Ascending aorta (tissue), 2 donors: ENCODE measurements around the gene RSL1D1. TPM values are rescaled to one million over a fixed set of nuclear protein-coding genes. Genes with fewer than 3 reads are reported as not detected.

ENCODE experiments used
- DNase-seq, 2 donors: peaks; one replicate each; pipeline ENCODE4 v3.0.0-alpha.2; 2019; ENCODE audit warnings: low spot score in 2 of 2
- H3K27ac ChIP-seq, 2 donors: fragments of 200-600 bp; sonication (generic); one replicate each; pipeline ENCODE4 v1.5.1; 2016 to 2017; ENCODE audit warnings: mild to moderate bottlenecking in 1 of 2
- H3K27me3 ChIP-seq: fragments of 200-600 bp; sonication (generic); one replicate; pipeline ENCODE4 v1.5.1; 2017
- H3K36me3 ChIP-seq, 2 donors: fragments of 200-600 bp; sonication (generic); one replicate each; pipeline ENCODE4 v1.5.1; 2016
- H3K4me1 ChIP-seq, 2 donors: fragments of 200-600 bp; sonication (generic); one replicate each; pipeline ENCODE4 v1.5.1; 2016 to 2017; ENCODE audit warnings: mild to moderate bottlenecking in 1 of 2
- H3K4me3 ChIP-seq, 2 donors: fragments of 200-600 bp; sonication (generic); one replicate each; pipeline ENCODE4 v1.5.1; 2016 to 2017; ENCODE audit warnings: mild to moderate bottlenecking in 1 of 2
- H3K9me3 ChIP-seq, 2 donors: fragments of 200-600 bp; sonication (generic); one replicate each; pipeline ENCODE4 v1.5.1; 2016
- CTCF ChIP-seq, 3 experiments: fragments of 200-600 bp in 2 of 3; fragments of 450-650 bp in 1 of 3; sonication (generic) in 2 of 3; IDR thresholded peaks; one replicate each; pipeline ENCODE4 v1.5.1; 2016 to 2019; ENCODE audit warnings: antibody characterized with exemption in 3 of 3, mild to moderate bottlenecking in 1 of 3, moderate library complexity in 1 of 3
- intact Hi-C: fragments of 100-400 bp; cut with DNase I; formaldehyde crosslinking; loops from one replicate; pipeline ENCODE4 v1.15.1; 2023
- total RNA-seq: library from RNA; depleted of rRNA; stranded (reverse); fragments of >200 nt; gene quantifications from one replicate; pipeline ENCODE4 v1.1.0, GENCODE V29; 2016

Gene RSL1D1
- total RNA-seq, 1 donor from 2014 or later = 160 TPM

DNA sequence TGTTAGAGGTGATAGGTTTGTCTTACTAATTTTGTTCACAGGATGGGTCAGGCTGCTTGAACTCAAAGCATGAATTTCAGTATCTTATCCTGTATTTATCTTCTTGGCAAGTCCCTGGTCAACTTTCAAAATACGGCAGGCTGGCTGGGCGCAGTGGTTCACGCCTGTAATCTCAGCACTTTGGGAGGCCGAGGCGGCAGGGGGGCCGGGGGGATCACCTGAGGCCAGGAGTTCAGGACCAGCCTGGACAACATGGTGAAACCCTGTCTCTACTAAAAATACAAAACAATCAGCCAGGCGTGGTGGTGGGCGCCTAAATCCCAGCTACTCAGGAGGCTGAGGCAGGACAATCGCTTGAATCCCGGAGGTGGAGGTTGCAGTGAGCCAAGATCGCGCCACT, 25.0 kb upstream of the RSL1D1 start:
- Histone ChIP-seq H3K9me3 (no peaks in the 10 kb centered on the region), H3K4me3 (no peak overlapping the region), H3K36me3 (peaks cover 45 to 82% of the 10 kb centered on the region in 2 donors), H3K27me3 (no peaks in the 10 kb centered on the region), H3K4me1 (peaks cover 0 to 3% of the 10 kb centered on the region in 2 donors), H3K27ac (no peak overlapping the region)
- DNase-seq = no peak
- TF ChIP-seq CTCF (IDR thresholded peaks at IDR 0.05) = no peak
- intact Hi-C loops = no loop called here

GRCh38 chr16:11875721-11876120, 24.4 kb upstream of the RSL1D1 start:
- H3K4me1 ChIP-seq = peaks cover 0 to 7% of the 10 kb centered on the region in 2 donors
- H3K27me3 ChIP-seq = no peaks in the 10 kb centered on the region
- H3K36me3 ChIP-seq = peaks cover 39 to 78% of the 10 kb centered on the region in 2 donors
- no peak overlapping the region for H3K4me3 ChIP-seq
- H3K27ac ChIP-seq = no peak overlapping the region
- H3K9me3 ChIP-seq = no peaks in the 10 kb centered on the region
- TF ChIP-seq CTCF (IDR thresholded peaks at IDR 0.05) = no peak
- DNase-seq = no peak
- intact Hi-C loops = no loop called here

DNA sequence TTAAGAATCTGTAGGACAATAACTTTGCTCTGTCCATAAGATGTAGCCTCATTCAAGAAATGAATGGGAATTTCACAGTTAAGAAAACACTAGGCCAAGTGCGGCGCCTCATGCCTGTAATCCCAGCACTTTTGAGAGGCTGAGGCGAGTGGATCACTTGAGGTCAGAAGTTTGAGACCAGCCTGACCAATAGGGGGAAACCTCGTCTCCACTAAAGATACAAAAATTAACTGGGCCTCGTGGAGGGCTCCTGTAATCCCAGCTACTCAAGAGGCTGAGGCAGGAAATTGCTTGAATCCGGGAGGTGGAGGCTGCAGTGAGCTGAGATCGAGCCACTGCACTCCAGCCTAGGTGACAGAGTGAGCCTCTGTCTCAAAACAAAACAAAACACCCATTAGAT, 19.9 kb upstream of the RSL1D1 start:
- DNase-seq = no peak
- peak overlapping the region; percentile 29 to 50 for H3K27ac ChIP-seq
- no peak overlapping the region for H3K4me3 ChIP-seq
- H3K27me3 ChIP-seq = no peaks in the 10 kb centered on the region
- intact Hi-C loops = no loop called here
- TF ChIP-seq CTCF (IDR thresholded peaks at IDR 0.05) = no peak
- peaks cover 0 to 33% of the 10 kb centered on the region in 2 donors for H3K4me1 ChIP-seq
- no peaks in the 10 kb centered on the region for H3K9me3 ChIP-seq
- peaks cover 14 to 46% of the 10 kb centered on the region in 2 donors for H3K36me3 ChIP-seq

- Histone ChIP-seq H3K4me1 (peaks cover 0 to 41% of the 10 kb centered on the region in 2 donors), H3K9me3 (no peaks in the 10 kb centered on the region), H3K27ac (peak overlapping the region in 1 of 2 donors; percentile 50), H3K36me3 (peaks cover 6 to 38% of the 10 kb centered on the region in 2 donors), H3K27me3 (no peaks in the 10 kb centered on the region), H3K4me3 (no peak overlapping the region)
- no peak for DNase-seq
- intact Hi-C loops = no loop called here
- TF ChIP-seq CTCF (IDR thresholded peaks at IDR 0.05) = no peak
These were observed 19.1 kb upstream of the RSL1D1 start for GRCh38 chr16:11870399-11870798.

DNA sequence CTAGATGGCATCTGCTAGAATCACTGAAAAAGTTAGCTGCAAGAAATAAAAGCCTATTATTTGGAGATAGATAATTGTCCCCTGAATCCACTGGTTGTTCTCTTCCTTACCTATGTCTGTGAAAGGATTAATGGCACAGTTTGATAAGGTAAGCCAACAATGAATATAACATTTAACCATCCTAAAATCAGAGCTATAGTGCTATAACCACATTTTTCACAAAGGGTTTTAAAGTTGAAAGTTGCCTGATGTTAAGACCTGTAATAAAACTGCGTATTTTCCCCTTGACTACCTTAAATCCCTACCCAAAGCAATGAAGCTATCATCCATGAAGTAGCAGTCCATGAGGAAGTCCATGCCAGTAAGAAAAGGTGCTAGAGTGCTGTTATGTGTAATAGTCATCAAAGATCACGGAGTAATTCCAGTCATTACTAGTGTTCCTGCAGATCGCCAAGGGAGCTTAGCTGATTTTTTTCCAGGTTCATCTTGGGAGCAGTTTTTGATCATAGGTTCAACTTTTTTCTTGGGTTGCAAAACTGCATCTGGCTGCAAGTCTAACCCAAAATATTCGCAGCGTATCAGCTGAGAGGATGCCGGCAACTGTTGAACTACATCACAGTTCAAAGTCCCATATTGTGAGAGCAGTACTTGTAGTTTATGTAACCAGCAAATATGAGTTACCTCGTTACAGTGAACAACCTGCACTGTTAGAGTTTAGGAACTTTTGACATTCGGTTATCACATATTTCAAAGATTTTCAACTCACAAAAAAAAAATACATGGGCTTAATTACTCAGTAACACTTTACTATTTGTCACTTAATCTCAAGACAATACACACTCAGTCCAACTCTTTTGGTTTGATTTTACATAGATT, 18.2 kb upstream of the RSL1D1 start:
- DNase-seq = no peak
- no peak for TF ChIP-seq CTCF (IDR thresholded peaks at IDR 0.05)
- peak overlapping the region; percentile 4 to 18 for H3K27ac ChIP-seq
- no peaks in the 10 kb centered on the region for H3K9me3 ChIP-seq
- H3K27me3 ChIP-seq = no peaks in the 10 kb centered on the region
- H3K4me3 ChIP-seq = no peak overlapping the region
- intact Hi-C loops = no loop called here
- H3K4me1 ChIP-seq = peaks cover 0 to 46% of the 10 kb centered on the region in 2 donors
- peaks cover 5 to 30% of the 10 kb centered on the region in 2 donors for H3K36me3 ChIP-seq
